Measurements from ENCODE around the gene NHEJ1. TPM values are rescaled to one million over a fixed set of nuclear protein-coding genes. Genes with fewer than 3 reads are reported as not detected.

Gene NHEJ1
- total RNA-seq, 1 experiment from 2014 or later: 16.4 TPM

DNA sequence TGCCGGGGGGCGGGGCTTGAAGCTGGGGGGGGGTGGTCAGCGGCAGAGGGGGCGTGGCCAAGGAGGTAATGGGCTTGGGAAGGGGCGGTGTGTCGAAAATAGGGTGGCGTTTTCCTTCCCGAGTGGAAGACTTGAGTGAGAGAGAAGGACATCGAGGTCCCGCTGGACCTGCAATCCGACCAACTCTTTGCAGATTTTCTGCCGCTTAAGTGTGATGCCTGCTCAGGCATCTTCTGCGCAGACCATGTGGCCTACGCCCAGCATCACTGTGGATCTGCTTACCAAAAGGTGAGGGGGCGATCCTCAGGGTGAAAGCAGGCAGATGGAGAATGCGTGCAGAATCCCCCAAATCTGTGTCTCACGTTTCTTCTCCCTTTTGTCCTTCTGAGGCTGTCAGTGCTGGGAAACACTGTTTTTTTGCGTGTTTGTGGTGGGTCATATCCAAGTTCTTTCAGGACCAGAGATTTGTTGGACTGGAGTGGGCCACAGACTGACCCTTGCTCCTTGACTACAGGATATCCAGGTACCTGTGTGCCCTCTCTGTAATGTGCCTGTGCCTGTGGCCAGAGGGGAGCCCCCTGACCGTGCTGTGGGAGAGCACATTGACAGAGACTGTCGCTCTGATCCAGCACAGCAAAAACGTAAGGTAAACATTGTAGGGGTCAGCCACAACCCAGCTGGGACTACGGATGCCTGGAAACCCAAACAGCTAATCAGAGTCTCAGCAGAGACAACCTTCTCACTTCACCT lies 46.7 kb upstream of the NHEJ1 start:
- H4K20me1 ChIP-seq (ENCODE audit: insufficient read depth): no peaks in the 10 kb centered on the region
- H3K9me2 ChIP-seq (ENCODE audit: insufficient read depth): no peaks in the 10 kb centered on the region
- H3K79me2 ChIP-seq (ENCODE audit: insufficient read depth, low read length): no peaks in the 10 kb centered on the region
- CTCF ChIA-PET: interaction anchor here (1.1 to 1.7 kb wide), 2 partner anchors 11 to 15 kb away, joined by 4 to 5 read pairs; partner anchors contain the start of gene ABCB6
- H3K27me3 ChIP-seq (ENCODE audit: insufficient read depth, low read length): no peaks in the 10 kb centered on the region
- intact Hi-C loops (cut with micrococcal nuclease): loop anchor here (2.0 kb wide), 1 partner anchor 31 kb away; the partner anchor contains the start of gene CNPPD1
- BruUV-seq (replicated peaks): TSS peak; percentile 83
- peaks cover 11 to 17% of the 10 kb centered on the region in 2 experiments for H3K4me1 ChIP-seq (ENCODE audit: control insufficient read depth in 1 of 2, insufficient read depth in 2 of 2, low read length in 2 of 2)
- no peak for DNase-seq (ENCODE audit: low read depth, low spot score)
- ATAC-seq: peak; percentile 5
- peaks cover 0 to 9% of the 10 kb centered on the region in 2 experiments; a peak in 2 of 4 replicates for H3K9me3 ChIP-seq (ENCODE audit: control insufficient read depth in 1 of 2, insufficient read depth in 1 of 2, low read depth in 1 of 2, low read length in 2 of 2)
- H2AFZ ChIP-seq (ENCODE audit: low read depth, low read length, poor library complexity, severe bottlenecking): no peak overlapping the region
- H3K9ac ChIP-seq (ENCODE audit: low read length): peak overlapping the region; percentile 77
- peak overlapping the region; percentile 67 for H3K4me3 ChIP-seq (replicated peaks in 1 of 2; ENCODE audit: low read depth in 1 of 2, low read length in 2 of 2)
- POLR2A ChIA-PET: interaction anchor here (0.8 to 2.2 kb wide), 4 partner anchors 10 to 42 kb away, joined by 4 to 18 read pairs (median 8); partner anchors contain the start of genes ANKZF1 and ATG9A
- peak overlapping the region; percentile 94 for H3K4me2 ChIP-seq (ENCODE audit: low read length)
- RAD21 ChIA-PET (ENCODE audit: low non-redundant PET in 1 of 2, low total read pairs in 2 of 2, uncharacterized antibody in 2 of 2, unreplicated experiment in 2 of 2): interaction anchor here in 1 of 2 experiments (0.6 kb wide), 1 partner anchor 8 kb away, joined by 9 read pairs; no protein-coding TSS in a partner anchor
- H3K27ac ChIP-seq (ENCODE audit: low read depth, low read length): peak overlapping the region; percentile 68
- TF ChIP-seq EZH2 (IDR thresholded peaks at IDR 0.05): no peak
- no peak for TF ChIP-seq TCF7L2 (IDR thresholded peaks at IDR 0.05; ENCODE audit: borderline replicate concordance, extremely low read depth, insufficient read depth, insufficient read length)
- TF ChIP-seq ZBTB33 (IDR thresholded peaks at IDR 0.05; ENCODE audit: extremely low read depth, insufficient replicate concordance, low read length): no peak
- TF ChIP-seq YY1 (IDR thresholded peaks at IDR 0.05; ENCODE audit: extremely low read depth, insufficient replicate concordance, low read depth, low read length): no peak
- TF ChIP-seq, protein P1, sequence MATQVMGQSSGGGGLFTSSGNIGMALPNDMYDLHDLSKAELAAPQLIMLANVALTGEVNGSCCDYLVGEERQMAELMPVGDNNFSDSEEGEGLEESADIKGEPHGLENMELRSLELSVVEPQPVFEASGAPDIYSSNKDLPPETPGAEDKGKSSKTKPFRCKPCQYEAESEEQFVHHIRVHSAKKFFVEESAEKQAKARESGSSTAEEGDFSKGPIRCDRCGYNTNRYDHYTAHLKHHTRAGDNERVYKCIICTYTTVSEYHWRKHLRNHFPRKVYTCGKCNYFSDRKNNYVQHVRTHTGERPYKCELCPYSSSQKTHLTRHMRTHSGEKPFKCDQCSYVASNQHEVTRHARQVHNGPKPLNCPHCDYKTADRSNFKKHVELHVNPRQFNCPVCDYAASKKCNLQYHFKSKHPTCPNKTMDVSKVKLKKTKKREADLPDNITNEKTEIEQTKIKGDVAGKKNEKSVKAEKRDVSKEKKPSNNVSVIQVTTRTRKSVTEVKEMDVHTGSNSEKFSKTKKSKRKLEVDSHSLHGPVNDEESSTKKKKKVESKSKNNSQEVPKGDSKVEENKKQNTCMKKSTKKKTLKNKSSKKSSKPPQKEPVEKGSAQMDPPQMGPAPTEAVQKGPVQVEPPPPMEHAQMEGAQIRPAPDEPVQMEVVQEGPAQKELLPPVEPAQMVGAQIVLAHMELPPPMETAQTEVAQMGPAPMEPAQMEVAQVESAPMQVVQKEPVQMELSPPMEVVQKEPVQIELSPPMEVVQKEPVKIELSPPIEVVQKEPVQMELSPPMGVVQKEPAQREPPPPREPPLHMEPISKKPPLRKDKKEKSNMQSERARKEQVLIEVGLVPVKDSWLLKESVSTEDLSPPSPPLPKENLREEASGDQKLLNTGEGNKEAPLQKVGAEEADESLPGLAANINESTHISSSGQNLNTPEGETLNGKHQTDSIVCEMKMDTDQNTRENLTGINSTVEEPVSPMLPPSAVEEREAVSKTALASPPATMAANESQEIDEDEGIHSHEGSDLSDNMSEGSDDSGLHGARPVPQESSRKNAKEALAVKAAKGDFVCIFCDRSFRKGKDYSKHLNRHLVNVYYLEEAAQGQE (IDR thresholded peaks at IDR 0.05; ENCODE audit: low read depth): no peak
- no peak for TF ChIP-seq EZH2phosphoT487 (IDR thresholded peaks at IDR 0.05; ENCODE audit: borderline replicate concordance)
- no peak for TF ChIP-seq ZFX (IDR thresholded peaks at IDR 0.05)
- TF ChIP-seq ATF3 (IDR thresholded peaks at IDR 0.05): no peak
- TF ChIP-seq POLR2A (IDR thresholded peaks at IDR 0.05; ENCODE audit: borderline replicate concordance, extremely low read depth, insufficient read depth, insufficient read length): no peak
- no peak for TF ChIP-seq FOSL1 (IDR thresholded peaks at IDR 0.05; ENCODE audit: low read depth)
- TF ChIP-seq POLR2AphosphoS5 (IDR thresholded peaks at IDR 0.05; ENCODE audit: low read depth, low read length): no peak
- no peak for TF ChIP-seq CEBPB (IDR thresholded peaks at IDR 0.05; ENCODE audit: low read depth)
- no peak for TF ChIP-seq RAD21 (IDR thresholded peaks at IDR 0.05; ENCODE audit: low read depth)
- TF ChIP-seq, protein P2, sequence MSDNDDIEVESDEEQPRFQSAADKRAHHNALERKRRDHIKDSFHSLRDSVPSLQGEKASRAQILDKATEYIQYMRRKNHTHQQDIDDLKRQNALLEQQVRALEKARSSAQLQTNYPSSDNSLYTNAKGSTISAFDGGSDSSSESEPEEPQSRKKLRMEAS (IDR thresholded peaks at IDR 0.05): no peak
- TF ChIP-seq SRF (IDR thresholded peaks at IDR 0.05; ENCODE audit: low read depth): no peak
- TF ChIP-seq SP1 (IDR thresholded peaks at IDR 0.05; ENCODE audit: low read depth): no peak
- TF ChIP-seq SIN3A (IDR thresholded peaks at IDR 0.05; ENCODE audit: low read depth): no peak
- no peak for TF ChIP-seq JUND (IDR thresholded peaks at IDR 0.05)
- no peak for TF ChIP-seq ZNF274 (IDR thresholded peaks at IDR 0.05; ENCODE audit: low read depth, low read length)
- peaks cover 10 to 13% of the 10 kb centered on the region in 2 experiments; a peak in 3 of 4 replicates for H3K36me3 ChIP-seq (ENCODE audit: control insufficient read depth in 1 of 2, insufficient read depth in 2 of 2, low read length in 2 of 2)

Data from HCT116 (cell line).